SK-N-SH (cell line): ENCODE measurements around the gene TCP11L2. TPM values are rescaled to one million over a fixed set of nuclear protein-coding genes. Genes with fewer than 3 reads are reported as not detected.

Experiments
- CTCF ChIA-PET: fragments of 300-600, 350-600 bp; formaldehyde crosslinking; extraction: SDS; loops from one replicate; lab custom pipeline; 2021; lab: Yijun Ruan, JAX
- POLR2A ChIA-PET: fragments of 350-600 bp; sonication (Branson Sonifier 250); formaldehyde crosslinking; extraction: SDS; loops from one replicate; lab custom pipeline; 2020; ENCODE audit warnings: antibody characterized with exemption, inconsistent platforms; lab: Yijun Ruan, JAX
- DNase-seq: peaks from one replicate; pipeline ENCODE4 v3.0.0; 2012
- H2AFZ ChIP-seq: fragments of 200-600 bp; sonication (generic); 2 replicates; pipeline ENCODE4 v1.8.1; 2016; ENCODE audit warnings: antibody characterized with exemption, mild to moderate bottlenecking, low read depth
- H3F3A ChIP-seq: fragments of 200-600 bp; sonication (generic); replicated peaks from 2 replicates; pipeline ENCODE3; 2016; ENCODE audit warnings: antibody characterized with exemption, mild to moderate bottlenecking; ENCODE audit not compliant: insufficient read depth
- H3K27ac ChIP-seq, 2 experiments: fragments of 200-500 bp in 1 of 2; fragments of 200-600 bp in 1 of 2; sonication (Bioruptor generic) in 1 of 2; sonication (generic), shearing (Covaris generic) in 1 of 2; 2 replicates each; pipeline versions ENCODE4 v1.5.1 to v1.6.1; 2014 to 2016; ENCODE audit warnings: low read depth in 2 of 2, inconsistent platforms in 1 of 2, low read length in 1 of 2, mild to moderate bottlenecking in 1 of 2, mixed read lengths in 1 of 2
- H3K27me3 ChIP-seq: fragments of 200-600 bp; sonication (generic), shearing (Covaris generic); 2 replicates; pipeline ENCODE4 v1.6.1; 2016; ENCODE audit warnings: mixed run types; ENCODE audit not compliant: insufficient read depth
- H3K36me3 ChIP-seq, 2 experiments: fragments of 200-500 bp in 1 of 2; fragments of 200-600 bp in 1 of 2; sonication (Bioruptor generic) in 1 of 2; sonication (generic) in 1 of 2; replicated peaks in 1 of 2; 2 replicates each; pipeline versions ENCODE3 to v1.5.1; 2014 to 2016; ENCODE audit warnings: low read length in 1 of 2, mild to moderate bottlenecking in 1 of 2; ENCODE audit not compliant: insufficient read depth in 2 of 2, control insufficient read depth in 1 of 2
- H3K4me1 ChIP-seq, 2 experiments: fragments of 200-500 bp in 1 of 2; fragments of 200-600 bp in 1 of 2; sonication (Bioruptor generic) in 1 of 2; sonication (generic), shearing (Covaris generic) in 1 of 2; 2 replicates each; pipeline versions ENCODE4 v1.5.1 to v1.6.1; 2014 to 2016; ENCODE audit warnings: low read depth in 1 of 2, low read length in 1 of 2, mixed run types in 1 of 2; ENCODE audit not compliant: insufficient read depth in 2 of 2, control insufficient read depth in 1 of 2
- H3K4me2 ChIP-seq: fragments of 200-600 bp; sonication (generic), shearing (Covaris generic); 2 replicates; pipeline ENCODE4 v1.6.1; 2017; ENCODE audit warnings: mixed run types
- H3K4me3 ChIP-seq, 2 experiments: fragments of 200-500 bp in 1 of 2; fragments of 200-600 bp in 1 of 2; sonication (Bioruptor generic) in 1 of 2; sonication (generic), shearing (Covaris generic) in 1 of 2; 2 replicates each; pipeline versions ENCODE4 v1.5.1 to v1.8.1; 2014 to 2016; ENCODE audit warnings: low read depth in 2 of 2, inconsistent platforms in 1 of 2, low read length in 1 of 2, mild to moderate bottlenecking in 1 of 2, mixed read lengths in 1 of 2, moderate library complexity in 1 of 2
- H3K79me2 ChIP-seq: fragments of 200-600 bp; sonication (generic); 2 replicates; pipeline ENCODE4 v1.8.1; 2017; ENCODE audit warnings: mild to moderate bottlenecking; ENCODE audit not compliant: insufficient read depth
- H3K9ac ChIP-seq: fragments of 200-600 bp; sonication (generic); 2 replicates; pipeline ENCODE4 v1.6.1; 2017; ENCODE audit warnings: mixed run types
- H3K9me2 ChIP-seq: fragments of 200-600 bp; sonication (generic); 2 replicates; pipeline ENCODE4 v1.6.1; 2017; ENCODE audit warnings: mixed run types
- H3K9me3 ChIP-seq: fragments of 200-600 bp; sonication (generic); 2 replicates; pipeline ENCODE4 v1.6.1; 2017; ENCODE audit warnings: mixed run types, mild to moderate bottlenecking, moderate library complexity
- H4K20me1 ChIP-seq: fragments of 200-600 bp; sonication (generic); 2 replicates; pipeline ENCODE4 v1.6.1; 2017; ENCODE audit warnings: mild to moderate bottlenecking, mixed run types; ENCODE audit not compliant: insufficient read depth
- CHD2 ChIP-seq: fragments of 150-350 bp; IDR thresholded peaks from 2 replicates; pipeline ENCODE4 v1.6.1; 2018; ENCODE audit warnings: low read length; ENCODE audit not compliant: partially characterized antibody
- EP300 ChIP-seq, 2 experiments: IDR thresholded peaks; 2 replicates each; pipeline versions ENCODE4 v1.4.0 to v1.6.1; 2012; ENCODE audit warnings: borderline replicate concordance in 1 of 2, low read depth in 1 of 2, low read length in 1 of 2
- EZH2phosphoT487 ChIP-seq: fragments of 200-600 bp; sonication (generic); IDR thresholded peaks from 2 replicates; pipeline ENCODE4 v1.6.1; 2017; ENCODE audit warnings: low read depth, mixed run types, mild to moderate bottlenecking, antibody characterized with exemption, moderate library complexity, borderline replicate concordance
- FOSL2 ChIP-seq: IDR thresholded peaks from 2 replicates; pipeline ENCODE4 v1.4.0; 2012; ENCODE audit warnings: low read depth, mild to moderate bottlenecking, moderate library complexity, borderline replicate concordance
- FOXJ3 ChIP-seq: sonication (generic); formaldehyde crosslinking; IDR thresholded peaks from 2 replicates; pipeline ENCODE4 v1.5.1; 2020; ENCODE audit warnings: mild to moderate bottlenecking, missing genetic modification reagents
- FOXM1 ChIP-seq: IDR thresholded peaks from 2 replicates; pipeline ENCODE4 v1.4.0; 2012; ENCODE audit warnings: low read depth, mild to moderate bottlenecking
- JUND ChIP-seq: IDR thresholded peaks from 2 replicates; pipeline ENCODE4 v1.4.0; 2012
- MEF2A ChIP-seq: IDR thresholded peaks from 2 replicates; pipeline ENCODE4 v1.4.0; 2012; ENCODE audit warnings: low read depth, borderline replicate concordance
- MXI1 ChIP-seq: IDR thresholded peaks from 2 replicates; pipeline ENCODE4 v1.6.1; 2012; ENCODE audit warnings: mild to moderate bottlenecking, low read depth, low read length, improper control_type of control experiment
- NFIC ChIP-seq: IDR thresholded peaks from 2 replicates; pipeline ENCODE4 v1.4.0; 2012; ENCODE audit warnings: borderline replicate concordance
- NRF1 ChIP-seq: IDR thresholded peaks from 2 replicates; pipeline ENCODE4 v1.6.1; 2012; ENCODE audit warnings: low read depth, mild to moderate bottlenecking, low read length
- POLR2AphosphoS5 ChIP-seq: IDR thresholded peaks from 2 replicates; pipeline ENCODE4 v1.6.1; 2012; ENCODE audit warnings: low read depth, low read length
- RAD21 ChIP-seq: IDR thresholded peaks from 2 replicates; pipeline ENCODE4 v1.6.1; 2012; ENCODE audit warnings: mild to moderate bottlenecking, low read length
- RCOR1 ChIP-seq: fragments of 150-350 bp; IDR thresholded peaks from 2 replicates; pipeline ENCODE4 v1.6.1; 2017; ENCODE audit warnings: antibody characterized with exemption, low read length
- RFX5 ChIP-seq: IDR thresholded peaks from 2 replicates; pipeline ENCODE4 v1.6.1; 2012; ENCODE audit warnings: mild to moderate bottlenecking, improper control_type of control experiment, low read length
- RXRA ChIP-seq: IDR thresholded peaks from 2 replicates; pipeline ENCODE4 v1.4.0; 2012; ENCODE audit warnings: low read depth, mild to moderate bottlenecking, borderline replicate concordance
- TAF1 ChIP-seq: IDR thresholded peaks from 2 replicates; pipeline ENCODE4 v1.6.1; 2012; ENCODE audit warnings: low read depth, mild to moderate bottlenecking, low read length, moderate library complexity, borderline replicate concordance
- TCF12 ChIP-seq: IDR thresholded peaks from 2 replicates; pipeline ENCODE4 v1.4.0; 2012
- TEAD4 ChIP-seq: IDR thresholded peaks from 2 replicates; pipeline ENCODE4 v1.4.0; 2012; ENCODE audit warnings: mild to moderate bottlenecking, borderline replicate concordance; ENCODE audit not compliant: insufficient read depth
- WGBS: methylation state at CpG from one replicate; pipeline ENCODE4 v1.1.6; 2017; ENCODE audit warnings: low lambda C conversion rate; 5-methylcytosine and 5-hydroxymethylcytosine counted together
- polyA plus RNA-seq, 3 experiments: library from polyadenylated mRNA; depleted of rRNA; stranded (reverse); fragments of >200 nt; gene quantifications; 2 replicates each; pipeline ENCODE4 v1.2.3, GENCODE V29; 2012
- TF ChIP-seq, protein P1 (sequence below): IDR thresholded peaks from 2 replicates; pipeline ENCODE4 v1.4.0; 2012; ENCODE audit warnings: low read depth
- TF ChIP-seq, protein P2 (sequence below): IDR thresholded peaks from 2 replicates; pipeline ENCODE4; 2012
- TF ChIP-seq, protein P3 (sequence below): fragments of 150-350 bp; IDR thresholded peaks from 2 replicates; pipeline ENCODE4 v1.6.1; 2017; ENCODE audit warnings: antibody characterized with exemption, low read length, low read depth, borderline replicate concordance
- TF ChIP-seq, protein P4 (sequence below): fragments of 150-350 bp; IDR thresholded peaks from 2 replicates; pipeline ENCODE4 v1.6.1; 2016; ENCODE audit warnings: mild to moderate bottlenecking, low read depth, low read length

TCP11L2 gene
- polyA plus RNA-seq, 1 of the 3 experiments (the other 2 are of a cell fraction): 4.0 TPM

DNA sequence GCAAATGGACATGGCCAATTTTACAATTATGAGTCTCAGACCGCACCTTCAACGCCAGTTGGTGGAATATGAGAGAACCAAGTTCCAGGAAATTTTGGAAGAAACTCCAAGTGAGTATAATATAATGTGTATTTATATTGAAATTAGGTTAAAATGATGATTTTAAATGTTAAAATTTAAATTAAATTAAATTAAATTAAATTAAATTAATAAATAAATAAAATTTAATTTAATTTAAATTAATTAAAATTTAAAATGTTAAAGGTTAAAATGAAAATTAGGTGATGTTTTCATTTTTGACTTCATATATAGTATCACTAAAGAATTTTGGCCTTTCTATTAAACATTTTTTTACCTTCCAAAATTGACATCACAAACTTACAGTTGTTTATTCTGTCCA is 21.0 kb downstream of the TCP11L2 start:
- Histone ChIP-seq H3K79me2 (no peaks in the 10 kb centered on the region), H3K4me1 (no peaks in the 10 kb centered on the region), H3F3A (no peaks in the 10 kb centered on the region), H3K27ac (no peak overlapping the region), H3K27me3 (no peaks in the 10 kb centered on the region), H2AFZ (no peak overlapping the region), H3K9ac (no peak overlapping the region), H3K4me3 (no peak overlapping the region), H3K9me2 (no peaks in the 10 kb centered on the region), H3K36me3 (peaks cover 9 to 31% of the 10 kb centered on the region in 2 experiments), H3K9me3 (no peaks in the 10 kb centered on the region), H4K20me1 (no peaks in the 10 kb centered on the region), H3K4me2 (no peak overlapping the region)
- ChIA-PET POLR2A (no interaction called here), CTCF (interaction anchor here (0.9 kb wide), 1 partner anchor 18 kb away, joined by 3 read pairs; no protein-coding TSS in a partner anchor)
- WGBS: 97% methylated on average over 2 of the region's 2 CpGs
- TF ChIP-seq FOXJ3 (CRISPR knock-in tag): no peak
- TF ChIP-seq POLR2AphosphoS5: no peak
- no peak for TF ChIP-seq TCF12
- no peak for TF ChIP-seq TEAD4
- no peak for TF ChIP-seq RCOR1
- TF ChIP-seq RFX5: no peak
- TF ChIP-seq, protein P1, sequence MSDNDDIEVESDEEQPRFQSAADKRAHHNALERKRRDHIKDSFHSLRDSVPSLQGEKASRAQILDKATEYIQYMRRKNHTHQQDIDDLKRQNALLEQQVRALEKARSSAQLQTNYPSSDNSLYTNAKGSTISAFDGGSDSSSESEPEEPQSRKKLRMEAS: no peak
- no peak for TF ChIP-seq MXI1
- TF ChIP-seq MEF2A: no peak
- no peak for TF ChIP-seq TAF1
- TF ChIP-seq JUND: no peak
- TF ChIP-seq RXRA: no peak
- TF ChIP-seq, protein P2, sequence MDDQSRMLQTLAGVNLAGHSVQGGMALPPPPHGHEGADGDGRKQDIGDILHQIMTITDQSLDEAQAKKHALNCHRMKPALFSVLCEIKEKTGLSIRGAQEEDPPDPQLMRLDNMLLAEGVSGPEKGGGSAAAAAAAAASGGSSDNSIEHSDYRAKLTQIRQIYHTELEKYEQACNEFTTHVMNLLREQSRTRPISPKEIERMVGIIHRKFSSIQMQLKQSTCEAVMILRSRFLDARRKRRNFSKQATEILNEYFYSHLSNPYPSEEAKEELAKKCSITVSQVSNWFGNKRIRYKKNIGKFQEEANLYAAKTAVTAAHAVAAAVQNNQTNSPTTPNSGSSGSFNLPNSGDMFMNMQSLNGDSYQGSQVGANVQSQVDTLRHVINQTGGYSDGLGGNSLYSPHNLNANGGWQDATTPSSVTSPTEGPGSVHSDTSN: no peak
- TF ChIP-seq EZH2phosphoT487: no peak
- DNase-seq: no peak

DNA sequence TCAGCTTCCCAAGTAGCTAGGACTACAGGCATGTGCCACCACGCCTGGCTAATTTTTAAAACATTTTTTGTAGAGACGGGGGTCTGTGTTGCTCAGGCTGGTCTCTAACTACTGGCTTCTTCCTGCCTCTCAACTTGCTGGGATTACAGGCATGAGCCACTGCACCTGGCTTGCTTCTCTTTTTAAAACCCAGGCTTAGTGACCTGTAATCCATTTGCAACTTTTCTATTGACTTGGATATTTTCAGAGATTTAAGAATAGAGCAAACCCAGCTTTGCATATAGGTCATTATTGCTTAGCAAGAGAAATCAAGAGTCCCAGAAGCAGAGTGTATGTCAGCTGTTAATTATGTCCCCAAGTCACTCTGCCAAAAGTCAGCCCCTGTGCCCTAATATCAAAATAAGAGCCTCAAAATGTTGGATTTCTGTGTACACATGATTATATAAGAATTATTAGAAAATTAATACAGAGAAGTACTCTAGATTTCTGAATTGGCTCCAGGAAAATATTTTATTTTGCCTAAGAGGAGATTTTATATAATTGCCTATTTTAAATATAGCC is 24.9 kb downstream of the TCP11L2 start:
- H3F3A ChIP-seq: no peaks in the 10 kb centered on the region
- no peak for DNase-seq
- CTCF ChIA-PET: interaction anchor here (1.0 to 1.5 kb wide), 2 partner anchors 30 to 104 kb away, joined by 3 read pairs; partner anchors contain the start of gene POLR3B
- no peak overlapping the region for H3K27ac ChIP-seq
- no peaks in the 10 kb centered on the region for H3K27me3 ChIP-seq
- H3K36me3 ChIP-seq: peaks cover 12 to 25% of the 10 kb centered on the region in 2 experiments
- no peaks in the 10 kb centered on the region for H4K20me1 ChIP-seq
- POLR2A ChIA-PET: no interaction called here
- H3K9me2 ChIP-seq: no peaks in the 10 kb centered on the region
- H2AFZ ChIP-seq: no peak overlapping the region
- WGBS: 86% methylated on average over 2 of the region's 2 CpGs
- no peak overlapping the region for H3K4me2 ChIP-seq
- no peak overlapping the region for H3K9ac ChIP-seq
- no peaks in the 10 kb centered on the region for H3K9me3 ChIP-seq
- TF ChIP-seq POLR2AphosphoS5: no peak
- TF ChIP-seq TEAD4: no peak
- no peak for TF ChIP-seq RCOR1
- no peak for TF ChIP-seq FOXJ3 (CRISPR knock-in tag)
- TF ChIP-seq EP300 (IDR thresholded peaks at IDR 0.05; ENCODE audit: borderline replicate concordance in 1 of 2, low read depth in 1 of 2, low read length in 1 of 2): no peak
- TF ChIP-seq, protein P3, sequence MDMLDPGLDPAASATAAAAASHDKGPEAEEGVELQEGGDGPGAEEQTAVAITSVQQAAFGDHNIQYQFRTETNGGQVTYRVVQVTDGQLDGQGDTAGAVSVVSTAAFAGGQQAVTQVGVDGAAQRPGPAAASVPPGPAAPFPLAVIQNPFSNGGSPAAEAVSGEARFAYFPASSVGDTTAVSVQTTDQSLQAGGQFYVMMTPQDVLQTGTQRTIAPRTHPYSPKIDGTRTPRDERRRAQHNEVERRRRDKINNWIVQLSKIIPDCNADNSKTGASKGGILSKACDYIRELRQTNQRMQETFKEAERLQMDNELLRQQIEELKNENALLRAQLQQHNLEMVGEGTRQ: no peak
- no peak for TF ChIP-seq FOXM1
- no peak for TF ChIP-seq NFIC
- no peak for TF ChIP-seq EZH2phosphoT487
- no peak for TF ChIP-seq NRF1
- no peak for TF ChIP-seq FOSL2
- TF ChIP-seq, protein P4, sequence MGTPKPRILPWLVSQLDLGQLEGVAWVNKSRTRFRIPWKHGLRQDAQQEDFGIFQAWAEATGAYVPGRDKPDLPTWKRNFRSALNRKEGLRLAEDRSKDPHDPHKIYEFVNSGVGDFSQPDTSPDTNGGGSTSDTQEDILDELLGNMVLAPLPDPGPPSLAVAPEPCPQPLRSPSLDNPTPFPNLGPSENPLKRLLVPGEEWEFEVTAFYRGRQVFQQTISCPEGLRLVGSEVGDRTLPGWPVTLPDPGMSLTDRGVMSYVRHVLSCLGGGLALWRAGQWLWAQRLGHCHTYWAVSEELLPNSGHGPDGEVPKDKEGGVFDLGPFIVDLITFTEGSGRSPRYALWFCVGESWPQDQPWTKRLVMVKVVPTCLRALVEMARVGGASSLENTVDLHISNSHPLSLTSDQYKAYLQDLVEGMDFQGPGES: no peak
- TF ChIP-seq CHD2: no peak
- TF ChIP-seq RAD21: no peak
- no peaks in the 10 kb centered on the region for H3K79me2 ChIP-seq
- H3K4me3 ChIP-seq: no peak overlapping the region
- H3K4me1 ChIP-seq: no peaks in the 10 kb centered on the region
